PC-9 (cell line): ENCODE results near the gene ACSM6. TPM values are rescaled to one million over a fixed set of nuclear protein-coding genes. Genes with fewer than 3 reads are reported as not detected.

Experiments used
- BruUV-seq: library from RNA; stranded (reverse); fragments of 400-500 nt; replicated peaks from 2 replicates; lab custom pipeline; 2021; lab: Mats Ljungman, UMichigan
- CTCF ChIA-PET: fragments of 300-600 bp; sonication (Branson Sonifier 250); formaldehyde crosslinking; loops from one replicate; lab custom pipeline; 2022; ENCODE audit warnings: antibody characterized with exemption; lab: Charles Lee
- POLR2A ChIA-PET: fragments of 300-600 bp; sonication (Branson Sonifier 250); formaldehyde crosslinking; loops from one replicate; lab custom pipeline; 2022; ENCODE audit warnings: antibody characterized with exemption; ENCODE audit not compliant: unreplicated experiment; lab: Charles Lee
- DNase-seq, 2 experiments: peaks; one replicate each; pipeline versions ENCODE4 v3.0.0 to v3.0.0-alpha.2; 2015 to 2022; ENCODE audit warnings: mixed read lengths in 1 of 2
- H2AFZ ChIP-seq: fragments of 200-600 bp; sonication (generic); 2 replicates; pipeline ENCODE4 v1.8.1; 2017; ENCODE audit warnings: antibody characterized with exemption
- H3F3A ChIP-seq: fragments of 200-600 bp; sonication (generic); 2 replicates; pipeline ENCODE4 v1.8.1; 2017; ENCODE audit warnings: antibody characterized with exemption, mild to moderate bottlenecking, low read depth; ENCODE audit not compliant: insufficient read depth
- H3K27ac ChIP-seq: fragments of 200-600 bp; sonication (generic); 2 replicates; pipeline ENCODE4 v1.6.1; 2016; ENCODE audit warnings: mixed run types
- H3K27me3 ChIP-seq: fragments of 200-600 bp; sonication (generic); 2 replicates; pipeline ENCODE4 v1.6.1; 2016; ENCODE audit warnings: low read depth, mixed run types; ENCODE audit not compliant: insufficient read depth
- H3K36me3 ChIP-seq: fragments of 200-600 bp; sonication (generic); 2 replicates; pipeline ENCODE4 v1.6.1; 2016; ENCODE audit warnings: low read depth, mixed run types
- H3K4me1 ChIP-seq: fragments of 200-600 bp; sonication (generic); replicated peaks from 2 replicates; pipeline ENCODE4 v1.6.1; 2016; ENCODE audit warnings: mixed run types; ENCODE audit not compliant: insufficient read depth
- H3K4me2 ChIP-seq: fragments of 200-600 bp; sonication (generic); 2 replicates; pipeline ENCODE4 v1.6.1; 2017; ENCODE audit warnings: mixed run types
- H3K4me3 ChIP-seq: fragments of 200-600 bp; sonication (generic); 2 replicates; pipeline ENCODE4 v1.6.1; 2016; ENCODE audit warnings: mixed run types
- H3K79me2 ChIP-seq: fragments of 200-600 bp; sonication (generic); 2 replicates; pipeline ENCODE4 v1.6.1; 2017; ENCODE audit warnings: low read depth, mixed run types
- H3K9me2 ChIP-seq: fragments of 200-600 bp; sonication (generic); 2 replicates; pipeline ENCODE4 v1.8.1; 2017; ENCODE audit warnings: mild to moderate bottlenecking; ENCODE audit not compliant: insufficient read depth
- H3K9me3 ChIP-seq: fragments of 200-600 bp; sonication (generic); 2 replicates; pipeline ENCODE4 v1.8.1; 2016; ENCODE audit warnings: low read depth; ENCODE audit not compliant: insufficient read depth
- H4K20me1 ChIP-seq: fragments of 200-600 bp; sonication (generic); 2 replicates; pipeline ENCODE4 v1.8.1; 2017; ENCODE audit not compliant: insufficient read depth
- EZH2 ChIP-seq: fragments of 200-600 bp; sonication (generic); IDR thresholded peaks from 2 replicates; pipeline ENCODE4 v1.8.0; 2017; ENCODE audit warnings: antibody characterized with exemption, low read depth
- intact Hi-C: fragments of 100-400 bp; cut with micrococcal nuclease; formaldehyde crosslinking; loops from one replicate; pipeline ENCODE4 v1.10.0; 2022; ENCODE audit not compliant: unreplicated experiment
- total RNA-seq: library from RNA; stranded (reverse); gene quantifications from 2 replicates; pipeline ENCODE4 v1.2.3, GENCODE V29; 2021
- TF ChIP-seq, protein P1 (sequence below): fragments of 200-600 bp; sonication (generic); conservative IDR thresholded peaks from 2 replicates; pipeline ENCODE4 v1.6.1; 2017; ENCODE audit warnings: mixed run types, antibody characterized with exemption, mild to moderate bottlenecking, moderate library complexity

The ACSM6 gene
- total RNA-seq, 1 experiment from 2014 or later, result not detected

DNA sequence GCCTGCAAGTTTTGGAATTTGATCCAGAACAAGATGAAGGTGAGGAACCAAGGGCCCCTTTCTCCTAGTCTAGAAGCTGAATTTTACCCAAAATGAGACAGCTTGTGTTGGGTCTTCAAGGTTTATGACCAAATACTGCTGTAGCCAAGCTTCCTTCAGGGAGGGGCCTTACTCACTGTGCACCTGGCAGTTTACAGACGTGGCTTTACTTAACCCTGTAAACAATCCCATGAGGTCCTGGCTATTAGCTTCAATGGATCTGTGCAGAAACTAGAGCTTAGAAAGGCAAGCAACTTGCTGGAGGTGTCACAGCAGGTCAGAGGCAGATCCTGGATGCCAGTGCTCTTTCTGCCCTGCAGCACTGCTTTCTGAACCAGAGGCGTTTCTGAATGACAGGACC is 50.1 kb downstream of the ACSM6 start:
- no TSS peak for BruUV-seq

DNA sequence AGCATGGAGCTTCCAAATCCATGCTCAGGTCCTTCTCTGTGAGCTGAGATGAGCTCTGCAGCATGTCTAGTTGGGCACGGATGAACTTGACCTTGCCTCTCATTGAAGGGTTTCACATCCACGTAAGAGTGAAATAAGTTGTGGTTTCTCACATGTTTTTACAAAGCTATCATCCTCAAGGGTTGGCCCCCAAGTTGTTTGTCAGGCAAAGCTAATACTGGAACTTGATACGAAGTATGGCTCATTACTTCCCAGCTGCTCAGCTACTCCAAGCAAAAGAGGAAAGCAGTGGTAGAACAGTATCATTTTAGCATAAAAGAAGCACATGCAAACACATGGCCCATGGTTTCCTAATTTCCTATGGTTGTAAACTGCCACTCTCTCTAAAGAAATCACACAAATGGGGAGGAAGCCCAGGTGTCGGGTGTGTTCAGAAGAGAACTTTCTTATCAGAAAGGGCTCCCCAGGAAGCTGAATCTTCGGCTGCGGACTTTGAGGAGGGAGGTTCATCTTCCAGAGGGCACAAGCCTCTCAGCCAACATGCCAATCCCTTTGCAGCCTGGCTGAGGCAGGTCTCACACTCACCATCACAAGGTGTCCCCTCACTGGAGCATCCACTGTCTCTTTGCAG is 51.5 kb downstream of the ACSM6 start:
- no peaks in the 10 kb centered on the region for H3K27me3 ChIP-seq
- H3K79me2 ChIP-seq, result 0 out of 2 replicates have a peak, but pooled peaks cover 2% of the 10 kb centered on the region
- H3F3A ChIP-seq, result peaks cover 19% of the 10 kb centered on the region; the same call in 1 of the 2 replicates
- H3K9me3 ChIP-seq, result no peaks in the 10 kb centered on the region
- CTCF ChIA-PET, result no interaction called here
- DNase-seq, result no peak
- no TSS peak for BruUV-seq
- H4K20me1 ChIP-seq, result no peaks in the 10 kb centered on the region
- POLR2A ChIA-PET, result no interaction called here
- no peak overlapping the region for H3K4me3 ChIP-seq
- intact Hi-C loops, result loop anchor here (1.0 to 10.0 kb wide), 4 partner anchors 19 to 281 kb away; partner anchors contain the start of gene PDLIM1
- H3K4me1 ChIP-seq, result peaks cover 15% of the 10 kb centered on the region; the same call in 1 of the 2 replicates
- no peaks in the 10 kb centered on the region for H3K36me3 ChIP-seq
- H2AFZ ChIP-seq, result no peak overlapping the region
- no peak overlapping the region for H3K4me2 ChIP-seq
- no peaks in the 10 kb centered on the region for H3K9me2 ChIP-seq
- TF ChIP-seq, protein P1, sequence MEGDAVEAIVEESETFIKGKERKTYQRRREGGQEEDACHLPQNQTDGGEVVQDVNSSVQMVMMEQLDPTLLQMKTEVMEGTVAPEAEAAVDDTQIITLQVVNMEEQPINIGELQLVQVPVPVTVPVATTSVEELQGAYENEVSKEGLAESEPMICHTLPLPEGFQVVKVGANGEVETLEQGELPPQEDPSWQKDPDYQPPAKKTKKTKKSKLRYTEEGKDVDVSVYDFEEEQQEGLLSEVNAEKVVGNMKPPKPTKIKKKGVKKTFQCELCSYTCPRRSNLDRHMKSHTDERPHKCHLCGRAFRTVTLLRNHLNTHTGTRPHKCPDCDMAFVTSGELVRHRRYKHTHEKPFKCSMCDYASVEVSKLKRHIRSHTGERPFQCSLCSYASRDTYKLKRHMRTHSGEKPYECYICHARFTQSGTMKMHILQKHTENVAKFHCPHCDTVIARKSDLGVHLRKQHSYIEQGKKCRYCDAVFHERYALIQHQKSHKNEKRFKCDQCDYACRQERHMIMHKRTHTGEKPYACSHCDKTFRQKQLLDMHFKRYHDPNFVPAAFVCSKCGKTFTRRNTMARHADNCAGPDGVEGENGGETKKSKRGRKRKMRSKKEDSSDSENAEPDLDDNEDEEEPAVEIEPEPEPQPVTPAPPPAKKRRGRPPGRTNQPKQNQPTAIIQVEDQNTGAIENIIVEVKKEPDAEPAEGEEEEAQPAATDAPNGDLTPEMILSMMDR, result no peak
- no peak for TF ChIP-seq EZH2
- no peak overlapping the region for H3K27ac ChIP-seq

More for the DNA sequence above, 50.1 kb downstream of the ACSM6 start:
- intact Hi-C loops, result loop anchor here (10.0 kb wide), 1 partner anchor 279 kb away; no protein-coding TSS in a partner anchor
- no peak overlapping the region for H2AFZ ChIP-seq
- TF ChIP-seq, protein P1, result no peak
- no peak for TF ChIP-seq EZH2
- H3K79me2 ChIP-seq, result no peaks in the 10 kb centered on the region
- H3K27ac ChIP-seq, result no peak overlapping the region
- POLR2A ChIA-PET, result interaction anchor here (0.7 kb wide), 1 partner anchor 23 kb away, joined by 5 read pairs; no protein-coding TSS in a partner anchor
- H3K9me3 ChIP-seq, result no peaks in the 10 kb centered on the region
- no peak for DNase-seq
- H3K27me3 ChIP-seq, result no peaks in the 10 kb centered on the region
- no peak overlapping the region for H3K4me2 ChIP-seq
- peaks cover 15% of the 10 kb centered on the region; the same call in 1 of the 2 replicates for H3K4me1 ChIP-seq
- no peaks in the 10 kb centered on the region for H3K36me3 ChIP-seq
- no peaks in the 10 kb centered on the region for H3K9me2 ChIP-seq
- CTCF ChIA-PET, result interaction anchor here (0.6 to 2.0 kb wide), 3 partner anchors 35 to 1059 kb away, joined by 6 to 25 read pairs (median 9); no protein-coding TSS in a partner anchor
- no peaks in the 10 kb centered on the region for H4K20me1 ChIP-seq
- peaks cover 19% of the 10 kb centered on the region; the same call in 1 of the 2 replicates for H3F3A ChIP-seq
- no peak overlapping the region for H3K4me3 ChIP-seq

DNA sequence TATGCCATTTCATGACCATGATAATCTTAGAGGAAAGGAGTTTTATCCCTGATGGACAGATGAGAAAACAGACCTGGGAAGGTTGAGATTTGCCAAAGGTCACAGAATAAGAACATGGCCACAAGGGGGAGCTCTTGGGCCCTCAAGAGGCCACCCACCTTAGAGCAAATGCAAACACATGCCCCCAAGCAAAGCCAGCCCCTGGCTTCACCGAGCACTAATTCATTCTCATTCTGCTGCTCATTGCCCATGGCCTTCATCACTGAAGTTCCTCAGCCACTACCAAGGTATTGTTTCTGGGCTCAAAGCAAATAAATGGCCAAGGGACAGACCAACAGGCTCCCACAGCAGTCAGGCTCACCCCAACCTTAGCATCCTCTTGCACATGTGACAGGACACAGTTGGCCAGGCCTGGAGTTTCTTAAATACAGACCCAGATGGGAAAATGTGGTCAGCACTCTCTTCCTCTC is 52.6 kb downstream of the ACSM6 start:
- H3K4me2 ChIP-seq, result no peak overlapping the region
- H3K9me3 ChIP-seq, result no peaks in the 10 kb centered on the region
- H3K4me1 ChIP-seq, result peaks cover 15% of the 10 kb centered on the region; the same call in 1 of the 2 replicates
- POLR2A ChIA-PET, result interaction anchor here (0.6 kb wide), 1 partner anchor 166 kb away, joined by 3 read pairs; no protein-coding TSS in a partner anchor
- intact Hi-C loops, result loop anchor here (1.0 to 10.0 kb wide), 4 partner anchors 18 to 282 kb away; partner anchors contain the start of gene PDLIM1
- H4K20me1 ChIP-seq, result no peaks in the 10 kb centered on the region
- no TSS peak for BruUV-seq
- peaks cover 19% of the 10 kb centered on the region; the same call in 1 of the 2 replicates for H3F3A ChIP-seq
- peak overlapping the region; percentile 46; the same call in 1 of the 2 replicates for H3K27ac ChIP-seq
- CTCF ChIA-PET, result interaction anchor here (0.6 to 0.8 kb wide), 3 partner anchors 87 to 318 kb away, joined by 3 to 4 read pairs (median 3); no protein-coding TSS in a partner anchor
- H3K79me2 ChIP-seq, result peaks cover 6% of the 10 kb centered on the region; the same call in 1 of the 2 replicates
- peak; percentile 52 to 56 for DNase-seq
- H3K36me3 ChIP-seq, result no peaks in the 10 kb centered on the region
- H3K9me2 ChIP-seq, result no peaks in the 10 kb centered on the region
- no peak overlapping the region for H2AFZ ChIP-seq
- H3K27me3 ChIP-seq, result no peaks in the 10 kb centered on the region
- no peak for TF ChIP-seq EZH2
- TF ChIP-seq, protein P1, result peak; percentile 84
- H3K4me3 ChIP-seq, result no peak overlapping the region
